ENCODE data around the gene KHDC3L.
"Not testable (repeated sequence)": the region's sequence is repeated elsewhere in the genome, so short reads cannot be mapped to it uniquely, and the experiment has no call there.

The KHDC3L gene

GRCh38 chr6:73369563-73369962 lies 7.1 kb downstream of the KHDC3L start, which contains the start of gene OOEP:
TSS of gene OOEP (minus strand) at chr6:73369897. CDS start at chr6:73369792, 105 bp downstream.
- DNase-seq (ENCODE audit: low spot score), result no peak

GRCh38 chr6:73371984-73372383 lies 9.5 kb downstream of the KHDC3L start:
- DNase-seq (ENCODE audit: low spot score), result no peak

GRCh38 chr6:73372516-73372915 lies 10.1 kb downstream of the KHDC3L start:
- no peak for DNase-seq (ENCODE audit: low spot score)

GRCh38 chr6:73375216-73375615 lies 12.8 kb downstream of the KHDC3L start:
- DNase-seq (ENCODE audit: low spot score), result no peak

- DNase-seq (ENCODE audit: low spot score), result no peak
Measured at GRCh38 chr6:73377225-73377624, 14.8 kb downstream of the KHDC3L start.

- DNase-seq (ENCODE audit: low spot score), result not testable (repeated sequence)
Measured at GRCh38 chr6:73381531-73381930, 19.1 kb downstream of the KHDC3L start.

- DNase-seq (ENCODE audit: low spot score), result no peak
Measured at GRCh38 chr6:73382462-73383113, 20.1 kb downstream of the KHDC3L start.

- DNase-seq (ENCODE audit: low spot score), result no peak
Measured at GRCh38 chr6:73388433-73388799, 26.0 kb downstream of the KHDC3L start.

- peak; percentile 75 for DNase-seq (ENCODE audit: low spot score)
Measured at GRCh38 chr6:73388800-73389512, 26.5 kb downstream of the KHDC3L start.

GRCh38 chr6:73389854-73390253 lies 27.4 kb downstream of the KHDC3L start:
- DNase-seq (ENCODE audit: low spot score), result no peak

GRCh38 chr6:73391675-73392074 lies 29.2 kb downstream of the KHDC3L start:
- DNase-seq (ENCODE audit: low spot score), result no peak

GRCh38 chr6:73392188-73392587 lies 29.7 kb downstream of the KHDC3L start:
- DNase-seq (ENCODE audit: low spot score), result not testable (repeated sequence)

- DNase-seq (ENCODE audit: low spot score), result peak; percentile 34
Measured at GRCh38 chr6:73393278-73393677, 30.8 kb downstream of the KHDC3L start.

- peak; percentile 39 for DNase-seq (ENCODE audit: low spot score)
Measured at GRCh38 chr6:73394577-73395354, 32.3 kb downstream of the KHDC3L start, which contains the start of gene DDX43. TSS of gene DDX43 (plus strand) at chr6:73394828. CDS start at chr6:73394906, 78 bp downstream.

- DNase-seq (ENCODE audit: low spot score), result no peak
Measured at GRCh38 chr6:73395875-73396274, 33.4 kb downstream of the KHDC3L start.

GRCh38 chr6:73400656-73401055 lies 38.2 kb downstream of the KHDC3L start:
- DNase-seq (ENCODE audit: low spot score), result no peak

- no peak for DNase-seq (ENCODE audit: low spot score)
Measured at GRCh38 chr6:73409395-73409794, 46.9 kb downstream of the KHDC3L start.

GRCh38 chr6:73413102-73413501 lies 50.6 kb downstream of the KHDC3L start:
- DNase-seq (ENCODE audit: low spot score), result no peak

All from AG08396 (cell line).